Colonic mucosa (tissue), 4 donors: Measurements from ENCODE around the gene G0S2. TPM values are rescaled to one million over a fixed set of nuclear protein-coding genes. Genes with fewer than 3 reads are reported as not detected.

Source experiments
- DNase-seq: peaks from one replicate; pipeline ENCODE4 v3.0.0-alpha.2; 2020
- H3K27ac ChIP-seq: fragments of 200-600 bp; one replicate; pipeline ENCODE4 v1.8.0; 2021
- H3K27me3 ChIP-seq: fragments of 200-600 bp; one replicate; pipeline ENCODE4 v1.8.0; 2021
- H3K36me3 ChIP-seq: fragments of 200-600 bp; one replicate; pipeline ENCODE4 v1.8.0; 2021
- H3K4me1 ChIP-seq: fragments of 200-600 bp; one replicate; pipeline ENCODE4 v1.8.0; 2021; ENCODE audit warnings: mild to moderate bottlenecking
- H3K4me3 ChIP-seq: fragments of 200-600 bp; one replicate; pipeline ENCODE4 v1.8.0; 2021
- H3K9ac ChIP-seq, 2 donors: one replicate each; pipeline ENCODE4 v1.7.0; 2013; ENCODE audit warnings: control low read depth in 2 of 2, low read depth in 2 of 2, low read length in 2 of 2
- H3K9me3 ChIP-seq: fragments of 200-600 bp; one replicate; pipeline ENCODE4 v1.8.0; 2021
- intact Hi-C: fragments of 100-400 bp; cut with DNase I; formaldehyde crosslinking; loops from one replicate; pipeline ENCODE4 v1.14.1; 2022
- total RNA-seq, 2 donors: library from RNA; stranded (reverse); fragmentation: NEBNext Ultra II Directional in 1 of 2; extraction: Animal tissue kit (Norgen Biotek cat#: 25700) in 1 of 2; gene quantifications; one replicate each; pipeline ENCODE4 v1.2.1, GENCODE V29; 2021
- TF ChIP-seq, protein P1 (sequence below): fragments of 200-600 bp; IDR thresholded peaks from one replicate; pipeline ENCODE4 v1.8.0; 2022; ENCODE audit warnings: antibody characterized with exemption, mild to moderate bottlenecking
- donor health status: healthy.
- donor health status: DM: no; HTN: no; CAD: no.
- donor health status: DM: no; HTN: no; CAD: no.

Gene G0S2
- total RNA-seq, 2 donors from 2014 or later: 24.3 to 24.7 TPM

DNA sequence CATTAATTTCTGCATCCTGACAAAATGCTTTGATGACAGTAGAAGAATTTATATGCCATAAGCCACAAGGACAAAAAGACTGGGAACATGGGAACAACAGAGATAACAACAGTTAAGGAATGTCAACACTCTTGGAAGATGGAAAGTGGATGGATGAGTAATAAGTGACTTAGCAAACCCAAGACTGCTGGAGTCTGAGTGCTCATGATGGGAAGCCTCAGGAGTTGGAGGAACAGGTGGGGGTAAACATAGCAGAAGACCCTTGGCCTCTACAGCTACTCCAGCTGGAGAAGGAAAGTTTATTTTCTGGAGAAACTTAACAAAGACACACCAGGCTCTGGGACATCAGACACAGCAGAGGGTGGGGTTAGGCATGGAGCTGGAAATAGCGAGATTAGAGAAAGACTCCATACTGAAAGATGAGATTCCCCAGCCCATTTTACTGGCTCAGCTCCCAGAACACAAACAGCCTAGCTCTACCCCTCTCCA lies 13.6 kb downstream of the G0S2 start:
- H3K9me3 ChIP-seq: no peaks in the 10 kb centered on the region
- H3K27me3 ChIP-seq: no peaks in the 10 kb centered on the region
- no peak overlapping the region for H3K4me3 ChIP-seq
- H3K4me1 ChIP-seq: no peaks in the 10 kb centered on the region
- DNase-seq: no peak
- TF ChIP-seq, protein P1, sequence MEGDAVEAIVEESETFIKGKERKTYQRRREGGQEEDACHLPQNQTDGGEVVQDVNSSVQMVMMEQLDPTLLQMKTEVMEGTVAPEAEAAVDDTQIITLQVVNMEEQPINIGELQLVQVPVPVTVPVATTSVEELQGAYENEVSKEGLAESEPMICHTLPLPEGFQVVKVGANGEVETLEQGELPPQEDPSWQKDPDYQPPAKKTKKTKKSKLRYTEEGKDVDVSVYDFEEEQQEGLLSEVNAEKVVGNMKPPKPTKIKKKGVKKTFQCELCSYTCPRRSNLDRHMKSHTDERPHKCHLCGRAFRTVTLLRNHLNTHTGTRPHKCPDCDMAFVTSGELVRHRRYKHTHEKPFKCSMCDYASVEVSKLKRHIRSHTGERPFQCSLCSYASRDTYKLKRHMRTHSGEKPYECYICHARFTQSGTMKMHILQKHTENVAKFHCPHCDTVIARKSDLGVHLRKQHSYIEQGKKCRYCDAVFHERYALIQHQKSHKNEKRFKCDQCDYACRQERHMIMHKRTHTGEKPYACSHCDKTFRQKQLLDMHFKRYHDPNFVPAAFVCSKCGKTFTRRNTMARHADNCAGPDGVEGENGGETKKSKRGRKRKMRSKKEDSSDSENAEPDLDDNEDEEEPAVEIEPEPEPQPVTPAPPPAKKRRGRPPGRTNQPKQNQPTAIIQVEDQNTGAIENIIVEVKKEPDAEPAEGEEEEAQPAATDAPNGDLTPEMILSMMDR: no peak
- no peak overlapping the region for H3K9ac ChIP-seq
- intact Hi-C loops: loop anchor here (5.0 kb wide), 1 partner anchor 41 kb away; no protein-coding TSS in a partner anchor
- H3K36me3 ChIP-seq: no peaks in the 10 kb centered on the region
- no peak overlapping the region for H3K27ac ChIP-seq

DNA sequence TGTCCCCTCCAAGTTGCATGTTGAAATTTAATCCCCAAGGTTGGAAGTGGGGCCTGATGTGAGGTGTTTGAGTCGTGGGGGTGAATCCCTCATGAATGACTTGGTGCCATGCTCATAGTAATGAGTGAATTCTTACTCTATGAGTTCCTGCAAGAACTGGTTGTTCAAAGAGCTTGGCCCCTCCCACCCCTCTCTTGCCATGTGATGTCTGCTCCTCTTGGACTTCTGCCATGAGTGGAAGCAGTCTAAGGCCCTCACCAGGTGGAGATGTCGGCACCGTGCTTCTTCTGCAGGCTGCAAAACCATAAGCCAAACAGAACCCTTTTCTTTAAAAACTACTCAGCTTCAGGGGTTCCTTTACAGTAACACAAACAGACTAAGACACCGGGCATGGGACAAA lies 14.3 kb downstream of the G0S2 start:
- Histone ChIP-seq H3K9ac (no peak overlapping the region), H3K27me3 (no peaks in the 10 kb centered on the region), H3K4me1 (no peaks in the 10 kb centered on the region), H3K36me3 (no peaks in the 10 kb centered on the region), H3K9me3 (no peaks in the 10 kb centered on the region), H3K27ac (no peak overlapping the region), H3K4me3 (no peak overlapping the region)
- TF ChIP-seq, protein P1: no peak
- intact Hi-C loops: loop anchor here (5.0 kb wide), 1 partner anchor 42 kb away; no protein-coding TSS in a partner anchor
- DNase-seq: peak; percentile 67

- intact Hi-C loops: no loop called here
- H3K4me1 ChIP-seq: no peaks in the 10 kb centered on the region
- peak overlapping the region; percentile 6 for H3K27ac ChIP-seq
- no peak overlapping the region for H3K4me3 ChIP-seq
- no peaks in the 10 kb centered on the region for H3K9me3 ChIP-seq
- H3K9ac ChIP-seq: no peak overlapping the region
- no peaks in the 10 kb centered on the region for H3K36me3 ChIP-seq
- TF ChIP-seq, protein P1: no peak
- H3K27me3 ChIP-seq: no peaks in the 10 kb centered on the region
- DNase-seq: no peak
Measured at GRCh38 chr1:209691237-209691636, 16.0 kb downstream of the G0S2 start.

GRCh38 chr1:209692296-209692695 lies 17.1 kb downstream of the G0S2 start:
- no peaks in the 10 kb centered on the region for H3K27me3 ChIP-seq
- no peak overlapping the region for H3K9ac ChIP-seq
- TF ChIP-seq, protein P1: no peak
- no peak for DNase-seq
- no peak overlapping the region for H3K27ac ChIP-seq
- H3K9me3 ChIP-seq: no peaks in the 10 kb centered on the region
- intact Hi-C loops: loop anchor here (2.0 kb wide), 1 partner anchor 89 kb away; no protein-coding TSS in a partner anchor
- no peaks in the 10 kb centered on the region for H3K36me3 ChIP-seq
- no peak overlapping the region for H3K4me3 ChIP-seq
- no peaks in the 10 kb centered on the region for H3K4me1 ChIP-seq

GRCh38 chr1:209692745-209693504 lies 17.7 kb downstream of the G0S2 start:
- DNase-seq: peak; percentile 89
- Histone ChIP-seq H3K27ac (no peak overlapping the region), H3K4me3 (no peak overlapping the region), H3K4me1 (no peaks in the 10 kb centered on the region), H3K9me3 (no peaks in the 10 kb centered on the region), H3K36me3 (no peaks in the 10 kb centered on the region), H3K9ac (peak overlapping the region in 1 of 2 donors; percentile 6), H3K27me3 (no peaks in the 10 kb centered on the region)
- intact Hi-C loops: loop anchor here (1.0 to 2.0 kb wide), 2 partner anchors 90 to 117 kb away; no protein-coding TSS in a partner anchor
- TF ChIP-seq, protein P1: peak; percentile 86
